Measurements from ENCODE around the gene RSF1. TPM values are rescaled to one million over a fixed set of nuclear protein-coding genes. Genes with fewer than 3 reads are reported as not detected.
A peak's percentile ranks its signal among the peaks of the same experiment; 100 is the strongest.

RSF1 gene
- total RNA-seq, 8 experiments from 2014 or later = 37.1 to 94.8 (median 55.2) TPM

DNA sequence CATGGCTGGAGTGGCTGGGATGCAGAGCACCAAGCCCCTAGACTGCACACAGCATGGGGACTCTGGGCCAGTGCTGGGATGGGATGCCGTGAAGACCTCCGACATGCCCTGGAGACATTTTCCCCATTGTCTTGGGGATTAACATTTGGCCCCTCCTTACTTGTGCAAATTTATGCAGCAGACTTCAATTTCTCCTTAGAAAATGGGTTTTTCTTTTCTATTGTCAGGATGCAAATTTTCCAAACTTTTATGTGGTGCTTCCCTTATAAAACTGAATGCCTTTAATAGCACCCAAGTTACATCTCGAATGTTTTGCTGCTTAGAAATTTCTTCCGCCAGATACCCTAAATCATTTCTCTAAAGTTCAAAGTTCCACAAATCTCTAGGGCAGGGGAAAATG is 29.2 kb downstream of the RSF1 start:
- ATAC-seq (replicated peaks in 6 of 8) = no peak
- in situ Hi-C loops (cut with MboI; ENCODE audit: low pct_unique_long_range_greater_than_20kb in 2 of 9, low sequenced_read_pairs in 9 of 9, unreplicated experiment in 9 of 9) = no loop called here
- H3K4me3 ChIP-seq = no peak overlapping the region
- H3K27ac ChIP-seq = no peak overlapping the region
- WGBS, 10 experiments = 60 to 100% (median 86%) methylated on average over 1 to 4 of the region's 4 CpGs; no CpG with 5 or more reads in 2 of the 10 experiments
- H3K4me1 ChIP-seq (replicated peaks in 1 of 2) = no peaks in the 10 kb centered on the region

GRCh38 chr11:77789731-77790476 is 30.6 kb downstream of the RSF1 start:
- Histone ChIP-seq H3K27ac (no peak overlapping the region), H3K4me3 (no peak overlapping the region), H3K4me1 (replicated peaks in 1 of 2) (peaks cover 0 to 3% of the 10 kb centered on the region in 2 donors)
- no peak for ATAC-seq (replicated peaks in 6 of 8)
- WGBS, 10 experiments = 83 to 100% (median 97%) methylated on average over 1 to 3 of the region's 5 CpGs; no CpG with 5 or more reads in 6 of the 10 experiments
- in situ Hi-C loops (cut with MboI; ENCODE audit: low pct_unique_long_range_greater_than_20kb in 2 of 9, low sequenced_read_pairs in 9 of 9, unreplicated experiment in 9 of 9) = no loop called here

DNA sequence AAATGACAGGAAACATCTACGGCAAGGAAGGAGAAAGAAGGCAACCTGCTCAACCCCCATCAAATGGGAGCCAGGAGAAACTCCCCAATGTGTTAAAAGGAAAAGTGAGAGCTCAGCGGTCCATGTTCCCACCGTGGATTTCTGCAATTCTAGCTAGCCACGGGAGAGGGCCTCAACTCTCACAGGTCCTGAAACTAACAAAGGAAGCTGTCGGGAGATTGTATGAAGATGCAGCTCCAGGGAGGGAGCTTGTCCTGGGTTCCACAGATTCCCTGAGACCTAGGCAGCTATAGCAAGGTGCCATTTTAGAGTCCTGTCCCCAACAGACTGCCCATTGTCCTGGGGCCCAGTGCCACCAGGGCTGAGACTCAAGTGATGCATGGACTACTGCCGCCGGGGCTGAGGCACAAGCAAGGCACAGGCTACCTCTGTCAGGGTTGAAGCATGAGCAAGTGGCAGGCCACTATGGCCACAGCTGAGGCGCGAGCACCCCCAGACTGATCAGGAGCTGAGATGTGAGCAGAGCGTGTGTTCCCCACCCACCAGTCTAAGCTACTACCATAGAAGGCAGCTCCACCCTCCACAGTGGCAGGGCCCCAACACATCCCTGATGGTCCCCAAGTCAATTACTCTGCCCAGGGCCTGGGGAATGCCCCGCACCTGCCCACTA is 31.3 kb downstream of the RSF1 start:
- no peak overlapping the region for H3K27ac ChIP-seq
- ATAC-seq (replicated peaks in 6 of 8) = peak in 1 of 8 experiments; percentile 23

GRCh38 chr11:77784572-77784971 is 36.0 kb downstream of the RSF1 start:
- ATAC-seq (replicated peaks in 6 of 8) = peak in 1 of 8 experiments; percentile 36
- peaks cover 0 to 9% of the 10 kb centered on the region in 2 donors for H3K4me1 ChIP-seq (replicated peaks in 1 of 2)
- 43 to 85% (median 65%) methylated on average over 1 to 3 of the region's 3 CpGs; no CpG with 5 or more reads in 2 of the 10 experiments for WGBS, 10 experiments
- no peak overlapping the region for H3K27ac ChIP-seq
- no peak overlapping the region for H3K4me3 ChIP-seq
- in situ Hi-C loops (cut with MboI; ENCODE audit: low pct_unique_long_range_greater_than_20kb in 2 of 9, low sequenced_read_pairs in 9 of 9, unreplicated experiment in 9 of 9) = no loop called here

More for the DNA sequence above, 31.3 kb downstream of the RSF1 start:
- Histone ChIP-seq H3K4me1 (replicated peaks in 1 of 2) (peaks cover 0 to 9% of the 10 kb centered on the region in 2 donors), H3K4me3 (no peak overlapping the region)
- in situ Hi-C loops (cut with MboI; ENCODE audit: low pct_unique_long_range_greater_than_20kb in 2 of 9, low sequenced_read_pairs in 9 of 9, unreplicated experiment in 9 of 9) = no loop called here
- WGBS, 10 experiments = 54 to 100% (median 79%) methylated on average over 1 to 6 of the region's 11 CpGs; no CpG with 5 or more reads in 3 of the 10 experiments

DNA sequence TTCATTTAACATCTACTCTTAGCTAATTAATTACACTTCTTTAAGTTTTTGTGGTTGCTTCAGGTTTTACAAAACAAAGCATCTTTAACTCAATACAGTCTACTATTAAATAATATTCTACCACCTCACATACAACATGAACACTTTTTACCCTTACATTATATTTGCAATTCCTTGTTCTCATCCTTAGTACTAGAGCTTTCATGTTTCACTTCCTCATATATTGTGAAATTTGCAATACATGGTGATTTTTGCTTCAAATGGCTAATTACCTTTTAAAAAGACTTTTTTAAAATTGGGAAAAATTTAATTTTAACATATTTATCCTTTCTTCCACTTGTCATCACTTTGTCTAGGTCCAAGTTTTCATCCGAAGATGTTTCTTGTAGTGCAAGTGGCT is 37.5 kb downstream of the RSF1 start:
- 94 to 100% (median 100%) methylated on average over 1 of the region's 1 CpG; no CpG with 5 or more reads in 3 of the 10 experiments for WGBS, 10 experiments

GRCh38 chr11:77779935-77780334 is 40.6 kb downstream of the RSF1 start:
- in situ Hi-C loops (cut with MboI; ENCODE audit: low pct_unique_long_range_greater_than_20kb in 2 of 9, low sequenced_read_pairs in 9 of 9, unreplicated experiment in 9 of 9) = no loop called here
- peak in 2 of 8 experiments; percentile 51 to 58 for ATAC-seq (replicated peaks in 6 of 8)

More for the DNA sequence above, 37.5 kb downstream of the RSF1 start:
- H3K4me3 ChIP-seq = no peak overlapping the region
- in situ Hi-C loops (cut with MboI; ENCODE audit: low pct_unique_long_range_greater_than_20kb in 2 of 9, low sequenced_read_pairs in 9 of 9, unreplicated experiment in 9 of 9) = no loop called here
- H3K27ac ChIP-seq = no peak overlapping the region
- peaks cover 0 to 9% of the 10 kb centered on the region in 2 donors for H3K4me1 ChIP-seq (replicated peaks in 1 of 2)
- no peak for ATAC-seq (replicated peaks in 6 of 8)

DNA sequence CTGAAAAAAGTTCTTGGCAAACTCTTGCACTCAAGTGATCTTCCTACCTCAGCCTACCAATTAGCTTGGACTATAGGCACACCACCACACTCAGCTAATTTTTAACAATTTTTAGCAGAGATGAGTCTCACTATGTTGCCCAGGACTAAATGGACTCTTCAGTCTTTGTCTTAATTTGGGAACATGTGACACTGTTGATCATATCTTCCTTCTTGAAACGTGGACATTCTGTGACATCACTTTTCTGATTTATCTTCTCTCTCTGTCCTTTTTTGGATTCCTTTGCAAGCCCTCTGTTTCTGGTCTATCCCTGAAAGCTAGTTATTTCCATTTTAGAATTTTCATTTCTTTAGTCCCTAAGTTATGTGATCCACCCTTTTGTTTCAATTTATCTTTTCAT is 42.0 kb downstream of the RSF1 start:
- ATAC-seq (replicated peaks in 6 of 8) = no peak
- no peak overlapping the region for H3K4me3 ChIP-seq
- in situ Hi-C loops (cut with MboI; ENCODE audit: low pct_unique_long_range_greater_than_20kb in 2 of 9, low sequenced_read_pairs in 9 of 9, unreplicated experiment in 9 of 9) = no loop called here
- 0 to 100% (median 58%) methylated on average over 1 of the region's 1 CpG; no CpG with 5 or more reads in 2 of the 10 experiments for WGBS, 10 experiments
- no peaks in the 10 kb centered on the region for H3K4me1 ChIP-seq (replicated peaks in 1 of 2)
- no peak overlapping the region for H3K27ac ChIP-seq

More at GRCh38 chr11:77779935-77780334, 40.6 kb downstream of the RSF1 start:
- Histone ChIP-seq H3K4me3 (no peak overlapping the region), H3K27ac (no peak overlapping the region), H3K4me1 (replicated peaks in 1 of 2) (peaks cover 0 to 6% of the 10 kb centered on the region in 2 donors)

DNA sequence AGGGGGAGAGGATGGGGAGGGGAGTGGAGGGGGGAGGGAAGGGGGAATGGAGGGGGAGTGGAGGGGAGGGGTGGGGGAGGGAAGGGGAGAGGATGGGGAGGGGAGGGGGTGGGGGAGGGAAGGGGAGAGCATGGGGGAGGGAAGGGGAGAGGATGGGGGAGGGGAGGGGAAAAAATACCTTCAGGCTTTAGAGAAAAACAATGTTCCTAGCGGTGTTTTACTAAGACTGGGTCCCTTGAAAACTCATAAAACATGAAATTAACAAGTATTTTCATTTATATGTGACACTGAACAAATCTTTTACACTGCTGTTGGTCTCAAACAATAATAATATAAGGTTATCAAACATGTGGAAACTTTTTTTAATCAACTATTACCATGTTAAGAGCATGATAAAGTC is 42.4 kb downstream of the RSF1 start:
- in situ Hi-C loops (cut with MboI; ENCODE audit: low pct_unique_long_range_greater_than_20kb in 2 of 9, low sequenced_read_pairs in 9 of 9, unreplicated experiment in 9 of 9) = no loop called here

GRCh38 chr11:77776455-77776854 is 44.1 kb downstream of the RSF1 start:
- 10 to 100% (median 93%) methylated on average over 1 of the region's 1 CpG; no CpG with 5 or more reads in 1 of the 10 experiments for WGBS, 10 experiments
- H3K4me3 ChIP-seq = no peak overlapping the region
- no peaks in the 10 kb centered on the region for H3K4me1 ChIP-seq (replicated peaks in 1 of 2)
- in situ Hi-C loops (cut with MboI; ENCODE audit: low pct_unique_long_range_greater_than_20kb in 2 of 9, low sequenced_read_pairs in 9 of 9, unreplicated experiment in 9 of 9) = no loop called here
- no peak overlapping the region for H3K27ac ChIP-seq
- ATAC-seq (replicated peaks in 6 of 8) = peak in 1 of 8 experiments; percentile 44

More for the DNA sequence above, 42.4 kb downstream of the RSF1 start:
- Histone ChIP-seq H3K4me3 (no peak overlapping the region), H3K4me1 (replicated peaks in 1 of 2) (no peaks in the 10 kb centered on the region), H3K27ac (no peak overlapping the region)
- ATAC-seq (replicated peaks in 6 of 8) = no peak
- WGBS, 10 experiments = 100% methylated on average over 1 of the region's 1 CpG; no CpG with 5 or more reads in 8 of the 10 experiments

DNA sequence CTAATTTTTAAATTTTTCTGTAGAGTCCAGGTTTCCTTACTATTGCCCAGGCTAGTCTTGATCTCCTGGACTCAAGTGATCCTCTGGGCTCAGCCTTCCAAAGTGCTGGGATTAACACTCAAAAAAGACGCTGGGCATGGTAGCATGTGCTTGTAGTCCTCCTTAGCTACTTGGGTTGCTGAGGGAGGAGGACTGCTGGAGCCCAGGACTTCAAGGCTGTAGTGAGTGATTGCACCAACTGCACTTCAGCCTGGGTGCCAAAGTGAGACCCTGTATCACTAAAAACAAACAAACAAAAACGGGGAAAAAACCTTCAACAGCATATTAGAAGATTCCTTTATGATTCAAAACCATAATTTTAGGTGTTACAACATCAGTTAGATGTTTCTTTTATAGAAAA is 44.6 kb downstream of the RSF1 start:
- WGBS, 10 experiments = 33 to 89% (median 73%) methylated on average over 1 to 2 of the region's 2 CpGs; no CpG with 5 or more reads in 4 of the 10 experiments
- ATAC-seq (replicated peaks in 6 of 8) = no peak
- Histone ChIP-seq H3K4me1 (replicated peaks in 1 of 2) (no peaks in the 10 kb centered on the region), H3K4me3 (no peak overlapping the region), H3K27ac (no peak overlapping the region)
- in situ Hi-C loops (cut with MboI; ENCODE audit: low pct_unique_long_range_greater_than_20kb in 2 of 9, low sequenced_read_pairs in 9 of 9, unreplicated experiment in 9 of 9) = no loop called here

GRCh38 chr11:77771135-77771534 is 49.4 kb downstream of the RSF1 start:
- Histone ChIP-seq H3K4me1 (replicated peaks in 1 of 2) (no peaks in the 10 kb centered on the region), H3K27ac (no peak overlapping the region), H3K4me3 (no peak overlapping the region)
- ATAC-seq (replicated peaks in 6 of 8) = no peak
- in situ Hi-C loops (cut with MboI; ENCODE audit: low pct_unique_long_range_greater_than_20kb in 2 of 9, low sequenced_read_pairs in 9 of 9, unreplicated experiment in 9 of 9) = no loop called here
- 69 to 100% (median 90%) methylated on average over 1 to 4 of the region's 4 CpGs for WGBS, 10 experiments

GRCh38 chr11:77770629-77771028 is 49.9 kb downstream of the RSF1 start:
- no peak overlapping the region for H3K27ac ChIP-seq
- no peak for ATAC-seq (replicated peaks in 6 of 8)
- no peaks in the 10 kb centered on the region for H3K4me1 ChIP-seq (replicated peaks in 1 of 2)
- no peak overlapping the region for H3K4me3 ChIP-seq
- in situ Hi-C loops (cut with MboI; ENCODE audit: low pct_unique_long_range_greater_than_20kb in 2 of 9, low sequenced_read_pairs in 9 of 9, unreplicated experiment in 9 of 9) = no loop called here

DNA sequence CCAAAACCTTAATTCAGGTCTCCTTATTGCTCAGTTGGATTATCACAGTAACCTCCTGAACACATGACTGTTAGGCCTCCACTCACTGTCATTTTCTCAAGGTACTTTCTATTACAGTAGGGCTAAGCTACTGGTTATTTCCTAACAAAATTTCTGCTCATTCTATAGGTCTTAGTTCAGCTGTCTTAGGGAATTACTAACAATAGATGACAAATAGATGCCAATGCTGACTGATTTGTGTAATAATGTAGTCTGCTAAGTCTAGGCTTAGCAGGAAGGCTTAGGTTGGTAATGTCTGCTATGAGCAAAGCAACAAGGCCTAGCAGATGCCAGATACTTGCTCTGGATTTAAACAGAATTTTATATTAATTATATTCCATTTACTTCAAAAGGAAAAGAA is 58.1 kb downstream of the RSF1 start:
- H3K4me3 ChIP-seq = no peak overlapping the region
- ATAC-seq (replicated peaks in 6 of 8) = no peak
- H3K4me1 ChIP-seq (replicated peaks in 1 of 2) = no peaks in the 10 kb centered on the region
- in situ Hi-C loops (cut with MboI; ENCODE audit: low pct_unique_long_range_greater_than_20kb in 2 of 9, low sequenced_read_pairs in 9 of 9, unreplicated experiment in 9 of 9) = no loop called here
- H3K27ac ChIP-seq = no peak overlapping the region

All from motor neuron (in vitro differentiated cells).